HG02678 (cell line): Measurements from ENCODE around the gene OPN1MW.
"Not testable (repeated sequence)": the region's sequence is repeated elsewhere in the genome, so short reads cannot be mapped to it uniquely, and the experiment has no call there.

ENCODE experiments used
- ATAC-seq: cut with Tn5 transposase; IDR thresholded peaks from one replicate; pipeline ENCODE4 v1.9.1; 2021; ENCODE audit warnings: mild to moderate bottlenecking, moderate library complexity; ENCODE audit not compliant: unreplicated experiment

Gene OPN1MW

DNA sequence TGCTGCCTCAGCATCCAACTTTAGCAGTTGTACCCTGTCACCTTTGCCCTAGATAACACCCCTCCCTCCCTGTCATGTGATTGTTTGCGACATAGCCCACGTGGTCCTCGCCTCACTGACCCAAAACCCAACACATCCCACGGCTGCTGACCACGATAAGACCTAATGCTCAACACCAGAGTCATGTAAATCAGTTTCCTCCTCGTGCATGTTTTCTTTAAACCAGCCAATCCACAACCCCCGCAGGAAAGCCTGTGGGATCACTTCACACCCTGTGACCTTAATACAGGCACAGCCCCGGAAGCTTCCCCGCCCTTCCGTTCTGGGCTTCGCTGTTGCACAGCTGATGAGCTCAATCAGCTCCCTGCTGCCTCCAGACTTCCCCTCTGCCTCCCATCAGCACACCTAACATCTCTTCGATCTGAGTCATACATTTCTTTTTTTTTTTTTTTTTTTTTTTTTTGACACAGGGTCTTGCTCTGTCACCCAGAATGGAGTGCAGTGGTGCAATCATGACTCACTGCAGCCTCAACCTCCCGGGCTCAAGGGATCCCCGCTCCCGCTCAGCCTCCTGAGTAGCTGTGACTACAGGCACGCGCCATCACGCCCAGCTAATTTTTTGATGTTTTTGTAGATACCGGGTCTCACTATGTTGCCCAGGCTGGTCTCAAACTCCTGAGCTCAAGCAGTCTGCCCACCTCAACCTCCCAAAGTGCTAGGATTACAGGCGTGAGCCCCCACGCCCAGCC is 27.4 kb downstream of the OPN1MW start:
- ATAC-seq = peak; percentile 51

DNA sequence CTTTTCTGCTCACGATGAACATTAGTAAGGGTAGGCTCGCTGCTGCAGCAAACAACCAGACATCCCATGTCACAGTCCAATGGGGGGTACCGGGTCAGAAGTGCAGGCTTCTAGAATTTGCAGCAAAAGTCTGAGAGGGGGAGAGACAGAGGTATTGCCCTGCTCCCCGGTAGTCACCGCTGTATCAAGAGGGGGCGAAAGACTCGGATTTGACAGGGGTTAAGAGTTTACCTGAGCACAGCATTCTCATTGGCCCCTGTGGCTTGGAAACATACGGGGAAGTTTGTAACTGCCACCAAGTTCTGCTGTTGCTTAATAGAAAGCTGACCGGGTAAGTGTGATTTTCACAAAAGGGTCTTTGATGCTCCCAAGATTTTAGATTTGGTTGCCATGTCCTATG is 28.7 kb downstream of the OPN1MW start:
- not testable (repeated sequence) for ATAC-seq

DNA sequence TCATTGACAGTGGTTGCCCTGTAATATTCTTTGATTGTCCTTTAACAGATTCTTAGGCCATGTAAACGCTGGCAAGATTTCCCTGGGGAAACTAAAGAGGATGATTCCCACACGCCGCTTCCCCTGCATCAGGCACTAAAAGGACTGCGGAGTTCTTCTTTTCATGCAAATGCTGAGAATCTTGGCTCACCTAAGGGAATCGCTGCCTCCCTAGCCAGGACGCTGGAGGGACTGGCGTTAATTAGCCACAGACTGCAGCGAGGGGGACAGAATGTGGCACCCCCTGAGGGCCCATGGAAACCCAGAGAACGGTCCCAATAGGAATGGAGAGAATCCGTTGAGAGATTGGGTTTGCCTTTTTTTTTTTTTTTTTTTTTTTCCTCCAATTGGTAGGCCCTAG is 29.1 kb downstream of the OPN1MW start:
- not testable (repeated sequence) for ATAC-seq

DNA sequence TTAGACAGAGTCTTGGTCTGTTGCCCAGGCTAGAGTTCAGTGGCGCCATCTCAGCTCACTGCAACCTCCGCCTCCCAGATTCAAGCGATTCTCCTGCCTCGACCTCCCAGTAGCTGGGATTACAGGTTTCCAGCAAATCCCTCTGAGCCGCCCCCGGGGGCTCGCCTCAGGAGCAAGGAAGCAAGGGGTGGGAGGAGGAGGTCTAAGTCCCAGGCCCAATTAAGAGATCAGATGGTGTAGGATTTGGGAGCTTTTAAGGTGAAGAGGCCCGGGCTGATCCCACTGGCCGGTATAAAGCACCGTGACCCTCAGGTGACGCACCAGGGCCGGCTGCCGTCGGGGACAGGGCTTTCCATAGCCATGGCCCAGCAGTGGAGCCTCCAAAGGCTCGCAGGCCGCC is 37.1 kb downstream of the OPN1MW start, which contains the start of gene OPN1MW2:
Gene OPN1MW2 (plus strand): TSS at position 301 of the 400 bp plus-strand sequence. CDS start 60 bp downstream, at position 361.
- ATAC-seq = not testable (repeated sequence)

DNA sequence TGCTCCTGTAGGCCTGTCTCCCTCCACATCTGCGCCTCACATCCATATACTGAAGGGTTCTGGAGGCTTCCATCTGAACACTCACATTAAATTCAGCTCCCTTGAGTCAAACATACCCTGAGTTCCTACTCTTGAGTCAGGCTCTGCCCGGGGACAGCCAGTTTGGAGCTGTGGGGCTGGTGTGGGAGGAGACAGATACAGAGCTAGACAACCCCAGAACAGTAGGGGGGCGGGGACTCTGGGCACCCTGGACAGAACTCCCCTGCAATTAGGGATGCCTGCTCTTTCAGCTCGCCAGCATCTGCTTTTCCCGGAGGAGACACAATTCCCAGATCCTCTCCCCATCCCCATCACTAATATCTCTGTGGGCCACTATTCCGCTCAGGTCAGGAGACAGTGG is 42.9 kb downstream of the OPN1MW start:
- not testable (repeated sequence) for ATAC-seq

DNA sequence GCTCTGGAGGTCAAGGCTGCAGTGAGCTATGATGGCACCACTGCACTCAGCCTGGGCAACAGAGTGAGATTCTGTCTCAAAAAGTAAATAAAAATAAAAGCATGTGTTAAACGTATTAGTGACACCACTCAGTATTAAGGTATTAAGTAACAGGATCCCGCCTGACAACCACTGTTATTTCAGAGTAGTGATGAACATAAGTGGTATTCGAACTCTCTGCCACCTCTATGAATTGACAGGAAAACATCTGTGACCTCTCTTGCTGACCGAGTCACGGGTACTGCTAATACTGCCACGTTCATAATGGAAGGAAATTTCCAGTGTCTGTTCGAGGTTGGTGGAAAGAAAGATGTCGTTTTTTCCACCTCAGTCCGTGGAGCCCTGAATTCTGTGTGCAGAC is 44.3 kb downstream of the OPN1MW start:
- not testable (repeated sequence) for ATAC-seq

DNA sequence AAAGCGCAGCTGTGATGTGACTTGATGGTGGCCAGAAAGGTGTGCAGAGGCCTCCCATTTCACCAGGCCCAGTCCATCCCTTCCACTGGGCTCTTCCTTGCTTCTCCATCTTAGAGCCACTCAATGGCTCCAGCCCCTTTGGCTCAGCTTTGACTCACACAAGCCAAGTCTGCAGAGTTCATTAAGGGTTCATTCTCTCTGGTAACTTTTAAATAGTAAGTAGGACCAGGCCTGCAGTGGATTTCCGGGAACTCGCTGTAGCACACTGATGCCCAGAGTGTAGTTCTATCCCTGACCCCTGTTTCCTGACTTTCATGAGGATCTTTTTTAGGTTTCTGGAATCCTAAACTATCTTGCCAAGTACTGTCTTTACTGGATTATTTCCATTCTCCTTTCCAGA is 49.0 kb downstream of the OPN1MW start:
- not testable (repeated sequence) for ATAC-seq

DNA sequence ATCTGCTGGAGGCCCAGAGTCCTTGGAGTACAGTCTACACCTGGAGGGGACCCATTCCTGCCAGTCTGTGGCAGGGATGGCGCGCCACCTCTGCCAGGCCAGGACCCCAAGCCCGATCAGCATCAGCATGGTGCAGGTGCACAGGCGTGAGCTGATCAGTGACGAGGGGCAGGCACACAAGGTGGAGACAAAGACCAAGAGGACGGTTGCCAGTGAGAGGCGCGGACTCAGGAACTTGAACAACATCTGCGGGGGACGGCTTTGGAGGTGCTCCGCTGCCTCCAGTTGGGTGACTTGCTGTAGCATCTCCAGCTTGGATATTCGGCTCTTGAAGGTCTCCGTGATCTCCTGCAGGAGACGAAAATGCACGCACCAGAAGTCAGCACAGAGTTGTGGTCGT is 51.2 kb downstream of the OPN1MW start:
- ATAC-seq = not testable (repeated sequence)

DNA sequence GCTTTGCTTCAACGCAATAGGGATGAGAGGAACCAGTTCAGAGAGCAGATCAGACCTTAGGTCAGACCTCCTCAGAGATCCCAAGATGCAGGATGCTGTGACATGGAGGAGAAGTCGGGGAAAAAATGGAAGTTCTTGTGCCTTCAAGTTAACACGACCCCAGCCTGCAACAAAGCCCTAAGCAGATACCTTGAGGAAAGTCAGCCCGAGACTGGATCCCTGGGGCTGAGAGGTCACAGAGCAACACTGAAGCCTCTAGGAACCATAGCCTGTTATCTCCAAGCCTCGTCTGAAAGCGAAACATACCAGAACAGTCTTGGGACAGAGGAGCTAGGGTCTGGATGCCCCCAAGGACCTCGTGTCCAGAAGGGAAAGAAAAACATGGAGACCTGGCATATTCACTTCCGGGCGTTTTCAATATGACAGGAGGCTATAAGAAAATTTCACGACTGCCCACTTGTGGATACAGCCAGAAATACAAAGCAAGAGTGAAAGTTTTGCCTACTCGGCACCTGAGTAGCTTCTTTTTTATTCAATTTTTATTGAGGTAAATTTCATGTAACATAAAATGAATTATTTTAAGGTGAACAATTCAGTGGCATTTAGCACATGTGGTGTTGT is 56.7 kb downstream of the OPN1MW start:
- ATAC-seq = not testable (repeated sequence)

DNA sequence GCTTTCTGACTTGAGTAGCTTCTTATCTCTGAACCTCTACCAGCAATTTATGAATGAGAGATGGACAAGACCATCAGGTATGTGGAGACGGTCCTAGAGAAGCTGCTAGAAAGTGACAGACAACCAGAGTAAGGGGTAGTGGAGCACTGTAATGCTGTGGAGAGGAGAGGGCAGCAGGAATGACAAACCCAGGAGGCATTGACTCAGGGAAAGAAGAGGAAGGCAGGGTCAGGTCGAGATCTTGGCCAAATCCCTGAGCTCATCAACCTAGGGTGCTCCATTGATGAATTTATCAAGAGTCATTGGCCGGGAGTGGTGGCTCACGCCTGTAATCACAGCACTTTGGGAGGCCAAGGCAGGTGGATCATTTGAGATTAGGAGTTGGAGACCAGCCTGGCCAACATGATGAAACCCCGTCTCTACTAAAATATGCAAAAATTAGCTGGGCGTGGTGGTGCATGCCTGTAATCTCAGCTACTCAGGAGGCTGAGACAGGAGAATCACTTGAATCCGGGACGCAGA is 57.6 kb downstream of the OPN1MW start:
- ATAC-seq = not testable (repeated sequence)
